Vagina (tissue), 2 donors: Measurements from ENCODE around the gene LRTM1. TPM values are rescaled to one million over a fixed set of nuclear protein-coding genes. Genes with fewer than 3 reads are reported as not detected.
A peak's percentile ranks its signal among the peaks of the same experiment; 100 is the strongest.

Experiments used
- DNase-seq, 2 donors: peaks; one replicate each; pipeline ENCODE4 v3.0.0-alpha.2; 2017; ENCODE audit errors: extremely low spot score in 2 of 2
- H3K27ac ChIP-seq: fragments of 200-600 bp; sonication (generic); one replicate; pipeline ENCODE4 v1.5.1; 2019
- H3K27me3 ChIP-seq: fragments of 200-600 bp; sonication (generic); one replicate; pipeline ENCODE4 v1.5.1; 2019
- H3K36me3 ChIP-seq, 2 donors: fragments of 200-600 bp; sonication (generic); one replicate each; pipeline ENCODE4 v1.5.1; 2017 to 2019
- H3K4me1 ChIP-seq: fragments of 200-600 bp; sonication (generic); one replicate; pipeline ENCODE4 v1.5.1; 2019
- H3K4me3 ChIP-seq, 2 donors: fragments of 200-600 bp; sonication (generic); 1 replicate in 1 of 2; 2 replicates in 1 of 2; pipeline ENCODE4 v1.5.1; 2016 to 2019
- H3K9me3 ChIP-seq: fragments of 200-600 bp; sonication (generic); one replicate; pipeline ENCODE4 v1.5.1; 2019
- POLR2A ChIP-seq, 2 donors: fragments of 450-650 bp; IDR thresholded peaks; one replicate each; pipeline ENCODE4 v1.6.1; 2017; ENCODE audit warnings: antibody characterized with exemption in 2 of 2, mild to moderate bottlenecking in 2 of 2, moderate library complexity in 2 of 2
- POLR2AphosphoS5 ChIP-seq, 2 donors: sonication (generic); formaldehyde crosslinking; IDR thresholded peaks; one replicate each; pipeline ENCODE4 v1.9.0; 2017; ENCODE audit warnings: antibody characterized with exemption in 2 of 2, mild to moderate bottlenecking in 2 of 2, low read depth in 1 of 2; ENCODE audit not compliant: insufficient read depth in 1 of 2
- intact Hi-C: fragments of 100-400 bp; cut with DNase I; formaldehyde crosslinking; loops from one replicate; pipeline ENCODE4 v1.15.1; 2023
- total RNA-seq: library from RNA; depleted of rRNA; stranded (reverse); fragments of >200 nt; gene quantifications from one replicate; pipeline ENCODE4 v1.2.3, GENCODE V29; 2016
- TF ChIP-seq, protein P1 (sequence below), 3 experiments: fragments of 450-650 bp in 2 of 3; fragments of 200-600 bp in 1 of 3; sonication (generic) in 1 of 3; IDR thresholded peaks; one replicate each; pipeline ENCODE4 v1.5.1; 2017 to 2019; ENCODE audit warnings: antibody characterized with exemption in 3 of 3, mild to moderate bottlenecking in 2 of 3, moderate library complexity in 2 of 3

Gene LRTM1
- total RNA-seq, 1 donor from 2014 or later = not detected

- H3K27ac ChIP-seq = no peak overlapping the region
- no peaks in the 10 kb centered on the region for H3K27me3 ChIP-seq
- no peaks in the 10 kb centered on the region for H3K36me3 ChIP-seq
- H3K4me1 ChIP-seq = peaks cover 34% of the 10 kb centered on the region
- no peak overlapping the region for H3K4me3 ChIP-seq
- DNase-seq = no peak
- no peak for TF ChIP-seq POLR2AphosphoS5 (IDR thresholded peaks at IDR 0.05; ENCODE audit: insufficient read depth in 1 of 2, low read depth in 1 of 2)
- TF ChIP-seq, protein P1, sequence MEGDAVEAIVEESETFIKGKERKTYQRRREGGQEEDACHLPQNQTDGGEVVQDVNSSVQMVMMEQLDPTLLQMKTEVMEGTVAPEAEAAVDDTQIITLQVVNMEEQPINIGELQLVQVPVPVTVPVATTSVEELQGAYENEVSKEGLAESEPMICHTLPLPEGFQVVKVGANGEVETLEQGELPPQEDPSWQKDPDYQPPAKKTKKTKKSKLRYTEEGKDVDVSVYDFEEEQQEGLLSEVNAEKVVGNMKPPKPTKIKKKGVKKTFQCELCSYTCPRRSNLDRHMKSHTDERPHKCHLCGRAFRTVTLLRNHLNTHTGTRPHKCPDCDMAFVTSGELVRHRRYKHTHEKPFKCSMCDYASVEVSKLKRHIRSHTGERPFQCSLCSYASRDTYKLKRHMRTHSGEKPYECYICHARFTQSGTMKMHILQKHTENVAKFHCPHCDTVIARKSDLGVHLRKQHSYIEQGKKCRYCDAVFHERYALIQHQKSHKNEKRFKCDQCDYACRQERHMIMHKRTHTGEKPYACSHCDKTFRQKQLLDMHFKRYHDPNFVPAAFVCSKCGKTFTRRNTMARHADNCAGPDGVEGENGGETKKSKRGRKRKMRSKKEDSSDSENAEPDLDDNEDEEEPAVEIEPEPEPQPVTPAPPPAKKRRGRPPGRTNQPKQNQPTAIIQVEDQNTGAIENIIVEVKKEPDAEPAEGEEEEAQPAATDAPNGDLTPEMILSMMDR (IDR thresholded peaks at IDR 0.05) = no peak
- no peak for TF ChIP-seq POLR2A (IDR thresholded peaks at IDR 0.05)
- intact Hi-C loops = no loop called here
- no peaks in the 10 kb centered on the region for H3K9me3 ChIP-seq
These were observed 39.0 kb downstream of the LRTM1 start for GRCh38 chr3:54888873-54889272.

DNA sequence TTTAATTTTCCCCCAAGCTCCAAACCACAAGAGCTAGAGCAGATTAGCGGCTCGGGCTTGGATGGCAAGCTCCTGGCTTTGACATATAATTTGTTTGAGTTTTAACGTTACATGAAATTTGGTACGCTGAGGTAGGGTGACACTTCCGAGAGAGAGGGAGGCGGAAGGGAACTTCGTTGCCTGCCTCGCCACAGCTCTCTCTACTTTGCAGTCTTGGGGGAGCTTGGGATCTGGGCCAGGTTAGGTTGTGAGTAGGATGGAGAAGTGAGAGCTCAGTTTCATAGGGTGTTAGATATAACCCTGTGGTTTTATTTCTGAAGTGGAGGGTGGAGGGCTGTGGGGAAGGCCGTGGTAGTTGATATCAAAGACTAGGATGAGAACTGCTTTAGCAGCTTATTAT, 39.7 kb downstream of the LRTM1 start:
- Histone ChIP-seq H3K4me1 (peaks cover 38% of the 10 kb centered on the region), H3K9me3 (no peaks in the 10 kb centered on the region), H3K4me3 (no peak overlapping the region), H3K27ac (no peak overlapping the region), H3K27me3 (no peaks in the 10 kb centered on the region), H3K36me3 (no peaks in the 10 kb centered on the region)
- no peak for TF ChIP-seq POLR2A (IDR thresholded peaks at IDR 0.05)
- TF ChIP-seq POLR2AphosphoS5 (IDR thresholded peaks at IDR 0.05; ENCODE audit: insufficient read depth in 1 of 2, low read depth in 1 of 2) = no peak
- TF ChIP-seq, protein P1 (IDR thresholded peaks at IDR 0.05) = no peak
- no peak for DNase-seq
- intact Hi-C loops = no loop called here

DNA sequence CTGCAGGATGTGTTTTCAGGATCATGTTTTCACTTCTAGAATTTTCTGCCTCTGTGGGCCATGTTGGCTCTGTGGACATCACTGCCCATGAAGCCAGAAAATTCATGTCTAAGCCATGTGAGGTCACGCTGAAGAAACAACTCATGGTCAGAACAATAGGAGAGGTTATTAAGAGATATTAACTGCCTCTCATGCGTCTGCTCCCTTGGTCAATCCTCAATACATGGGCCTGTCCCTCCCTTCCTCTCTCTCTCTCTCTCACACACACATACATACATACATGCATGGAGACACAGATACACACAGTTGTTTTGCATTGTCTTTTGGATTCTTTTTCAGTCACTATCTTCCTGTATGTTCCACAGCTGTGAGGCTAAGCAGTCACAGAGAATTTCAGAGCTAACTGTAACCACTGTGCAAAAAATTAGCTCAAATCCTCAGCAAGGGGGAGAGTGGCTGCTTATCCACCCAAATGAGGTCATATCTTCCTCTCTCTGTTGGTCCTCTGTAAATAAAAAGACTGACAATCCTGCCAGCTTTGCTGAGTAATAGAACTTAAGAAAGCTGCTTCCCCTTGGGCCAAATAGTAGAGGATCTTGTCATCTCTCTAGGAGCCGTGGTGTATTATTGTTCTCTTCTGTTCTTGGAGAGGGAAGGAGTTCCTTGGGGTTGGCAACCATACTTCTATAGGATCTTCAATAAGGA, 45.6 kb downstream of the LRTM1 start:
- H3K36me3 ChIP-seq = no peaks in the 10 kb centered on the region
- no peak for TF ChIP-seq POLR2A (IDR thresholded peaks at IDR 0.05)
- TF ChIP-seq, protein P1 (IDR thresholded peaks at IDR 0.05) = no peak
- peak in 1 of 2 donors; percentile 83 for TF ChIP-seq POLR2AphosphoS5 (IDR thresholded peaks at IDR 0.05; ENCODE audit: insufficient read depth in 1 of 2, low read depth in 1 of 2)
- peak overlapping the region; percentile 72 for H3K27ac ChIP-seq
- no peak for DNase-seq
- no peak overlapping the region for H3K4me3 ChIP-seq
- intact Hi-C loops = no loop called here
- H3K4me1 ChIP-seq = peaks cover 24% of the 10 kb centered on the region
- H3K27me3 ChIP-seq = no peaks in the 10 kb centered on the region
- no peaks in the 10 kb centered on the region for H3K9me3 ChIP-seq

GRCh38 chr3:54878145-54878544, 49.7 kb downstream of the LRTM1 start:
- Histone ChIP-seq H3K4me1 (peaks cover 20% of the 10 kb centered on the region), H3K9me3 (no peaks in the 10 kb centered on the region), H3K4me3 (no peak overlapping the region), H3K36me3 (no peaks in the 10 kb centered on the region), H3K27ac (no peak overlapping the region), H3K27me3 (no peaks in the 10 kb centered on the region)
- DNase-seq = no peak
- TF ChIP-seq, protein P1 (IDR thresholded peaks at IDR 0.05) = no peak
- TF ChIP-seq POLR2A (IDR thresholded peaks at IDR 0.05) (no peak), POLR2AphosphoS5 (IDR thresholded peaks at IDR 0.05; ENCODE audit: insufficient read depth in 1 of 2, low read depth in 1 of 2) (no peak)
- intact Hi-C loops = no loop called here

DNA sequence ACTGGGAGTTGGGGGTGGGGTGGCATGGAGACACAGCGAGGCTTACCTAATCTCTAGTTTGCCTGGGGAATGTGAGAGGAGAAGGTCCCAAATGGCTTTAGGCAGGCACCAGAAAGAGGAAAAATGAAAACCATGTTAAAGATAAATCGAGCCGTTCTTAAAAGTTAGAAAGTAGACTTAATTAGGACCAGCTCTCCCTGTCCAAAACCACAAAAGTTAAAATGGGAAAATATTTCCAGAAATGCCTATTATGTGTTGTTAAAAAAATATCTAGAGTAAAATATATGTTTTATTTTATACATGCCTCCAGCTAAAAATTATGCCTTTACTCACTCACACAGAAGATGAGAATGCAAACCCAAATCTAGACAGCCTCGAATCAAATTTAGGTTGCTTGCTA, 50.1 kb downstream of the LRTM1 start:
- TF ChIP-seq, protein P1 (IDR thresholded peaks at IDR 0.05) = no peak
- intact Hi-C loops = no loop called here

More for the DNA sequence above, 50.1 kb downstream of the LRTM1 start:
- Histone ChIP-seq H3K27me3 (no peaks in the 10 kb centered on the region), H3K4me3 (no peak overlapping the region), H3K27ac (no peak overlapping the region), H3K4me1 (peaks cover 16% of the 10 kb centered on the region), H3K9me3 (no peaks in the 10 kb centered on the region), H3K36me3 (no peaks in the 10 kb centered on the region)
- no peak for DNase-seq
